ENCODE data around the gene B4GALNT3. TPM values are rescaled to one million over a fixed set of nuclear protein-coding genes. Genes with fewer than 3 reads are reported as not detected.

Gene B4GALNT3
- total RNA-seq, 1 donor from 2014 or later: 4.2 TPM

- Histone ChIP-seq H3K36me3 (ENCODE audit: control insufficient read depth in 3 of 3, insufficient read depth in 3 of 3, low read length in 3 of 3) (no peaks in the 10 kb centered on the region), H3K27ac (ENCODE audit: low read depth, low read length) (no peak overlapping the region), H3K27me3 (ENCODE audit: control insufficient read depth in 3 of 3, insufficient read depth in 3 of 3, low read length in 3 of 3) (no peaks in the 10 kb centered on the region), H3K4me1 (ENCODE audit: control insufficient read depth in 3 of 3, insufficient read depth in 3 of 3, low read length in 3 of 3) (peaks cover 11 to 53% (median 36%) of the 10 kb centered on the region in 3 donors), H3K9me3 (ENCODE audit: control insufficient read depth in 3 of 3, low read length in 3 of 3) (no peaks in the 10 kb centered on the region), H3K4me3 (ENCODE audit: low read length in 3 of 3) (no peak overlapping the region), H3K9ac (ENCODE audit: low read depth in 1 of 3, low read length in 3 of 3) (no peak overlapping the region)
These were observed 45.5 kb downstream of the B4GALNT3 start for GRCh38 chr12:505221-505620.

GRCh38 chr12:507391-507796 lies 47.7 kb downstream of the B4GALNT3 start:
- peaks cover 11 to 33% (median 19%) of the 10 kb centered on the region in 3 donors for H3K4me1 ChIP-seq (ENCODE audit: control insufficient read depth in 3 of 3, insufficient read depth in 3 of 3, low read length in 3 of 3)
- no peak overlapping the region for H3K9ac ChIP-seq (ENCODE audit: low read depth in 1 of 3, low read length in 3 of 3)

GRCh38 chr12:508145-508544 lies 48.4 kb downstream of the B4GALNT3 start:
- no peaks in the 10 kb centered on the region for H3K36me3 ChIP-seq (ENCODE audit: control insufficient read depth in 3 of 3, insufficient read depth in 3 of 3, low read length in 3 of 3)
- no peak overlapping the region for H3K27ac ChIP-seq (ENCODE audit: low read depth, low read length)
- no peaks in the 10 kb centered on the region for H3K9me3 ChIP-seq (ENCODE audit: control insufficient read depth in 3 of 3, low read length in 3 of 3)
- H3K4me3 ChIP-seq (ENCODE audit: low read length in 3 of 3): no peak overlapping the region
- H3K4me1 ChIP-seq (ENCODE audit: control insufficient read depth in 3 of 3, insufficient read depth in 3 of 3, low read length in 3 of 3): peaks cover 6 to 25% (median 12%) of the 10 kb centered on the region in 3 donors
- no peaks in the 10 kb centered on the region for H3K27me3 ChIP-seq (ENCODE audit: control insufficient read depth in 3 of 3, insufficient read depth in 3 of 3, low read length in 3 of 3)
- H3K9ac ChIP-seq (ENCODE audit: low read depth in 1 of 3, low read length in 3 of 3): no peak overlapping the region

More at GRCh38 chr12:507391-507796, 47.7 kb downstream of the B4GALNT3 start:
- Histone ChIP-seq H3K27me3 (ENCODE audit: control insufficient read depth in 3 of 3, insufficient read depth in 3 of 3, low read length in 3 of 3) (no peaks in the 10 kb centered on the region), H3K4me3 (ENCODE audit: low read length in 3 of 3) (no peak overlapping the region), H3K27ac (ENCODE audit: low read depth, low read length) (no peak overlapping the region), H3K36me3 (ENCODE audit: control insufficient read depth in 3 of 3, insufficient read depth in 3 of 3, low read length in 3 of 3) (no peaks in the 10 kb centered on the region), H3K9me3 (ENCODE audit: control insufficient read depth in 3 of 3, low read length in 3 of 3) (no peaks in the 10 kb centered on the region)

GRCh38 chr12:508795-509194 lies 49.1 kb downstream of the B4GALNT3 start:
- H3K4me1 ChIP-seq (ENCODE audit: control insufficient read depth in 3 of 3, insufficient read depth in 3 of 3, low read length in 3 of 3): peaks cover 0 to 19% (median 5%) of the 10 kb centered on the region in 3 donors
- no peak overlapping the region for H3K27ac ChIP-seq (ENCODE audit: low read depth, low read length)
- H3K9ac ChIP-seq (ENCODE audit: low read depth in 1 of 3, low read length in 3 of 3): no peak overlapping the region
- H3K36me3 ChIP-seq (ENCODE audit: control insufficient read depth in 3 of 3, insufficient read depth in 3 of 3, low read length in 3 of 3): no peaks in the 10 kb centered on the region
- H3K27me3 ChIP-seq (ENCODE audit: control insufficient read depth in 3 of 3, insufficient read depth in 3 of 3, low read length in 3 of 3): no peaks in the 10 kb centered on the region
- H3K9me3 ChIP-seq (ENCODE audit: control insufficient read depth in 3 of 3, low read length in 3 of 3): no peaks in the 10 kb centered on the region
- no peak overlapping the region for H3K4me3 ChIP-seq (ENCODE audit: low read length in 3 of 3)

GRCh38 chr12:509500-509899 lies 49.8 kb downstream of the B4GALNT3 start:
- no peaks in the 10 kb centered on the region for H3K36me3 ChIP-seq (ENCODE audit: control insufficient read depth in 3 of 3, insufficient read depth in 3 of 3, low read length in 3 of 3)
- no peak overlapping the region for H3K27ac ChIP-seq (ENCODE audit: low read depth, low read length)
- H3K27me3 ChIP-seq (ENCODE audit: control insufficient read depth in 3 of 3, insufficient read depth in 3 of 3, low read length in 3 of 3): no peaks in the 10 kb centered on the region
- no peak overlapping the region for H3K4me3 ChIP-seq (ENCODE audit: low read length in 3 of 3)
- peaks cover 0 to 17% (median 5%) of the 10 kb centered on the region in 3 donors for H3K4me1 ChIP-seq (ENCODE audit: control insufficient read depth in 3 of 3, insufficient read depth in 3 of 3, low read length in 3 of 3)
- H3K9ac ChIP-seq (ENCODE audit: low read depth in 1 of 3, low read length in 3 of 3): no peak overlapping the region
- H3K9me3 ChIP-seq (ENCODE audit: control insufficient read depth in 3 of 3, low read length in 3 of 3): no peaks in the 10 kb centered on the region

- H3K4me1 ChIP-seq (ENCODE audit: control insufficient read depth in 3 of 3, insufficient read depth in 3 of 3, low read length in 3 of 3): peaks cover 0 to 17% (median 5%) of the 10 kb centered on the region in 3 donors
- no peaks in the 10 kb centered on the region for H3K36me3 ChIP-seq (ENCODE audit: control insufficient read depth in 3 of 3, insufficient read depth in 3 of 3, low read length in 3 of 3)
- no peak overlapping the region for H3K9ac ChIP-seq (ENCODE audit: low read depth in 1 of 3, low read length in 3 of 3)
- H3K9me3 ChIP-seq (ENCODE audit: control insufficient read depth in 3 of 3, low read length in 3 of 3): no peaks in the 10 kb centered on the region
- H3K27ac ChIP-seq (ENCODE audit: low read depth, low read length): no peak overlapping the region
- H3K4me3 ChIP-seq (ENCODE audit: low read length in 3 of 3): no peak overlapping the region
- no peaks in the 10 kb centered on the region for H3K27me3 ChIP-seq (ENCODE audit: control insufficient read depth in 3 of 3, insufficient read depth in 3 of 3, low read length in 3 of 3)
These were observed 50.5 kb downstream of the B4GALNT3 start for GRCh38 chr12:510071-510825.

- Histone ChIP-seq H3K27ac (ENCODE audit: low read depth, low read length) (no peak overlapping the region), H3K27me3 (ENCODE audit: control insufficient read depth in 3 of 3, insufficient read depth in 3 of 3, low read length in 3 of 3) (peaks cover 0 to 5% (median 0%) of the 10 kb centered on the region in 3 donors), H3K9me3 (ENCODE audit: control insufficient read depth in 3 of 3, low read length in 3 of 3) (no peaks in the 10 kb centered on the region)
These were observed 53.2 kb downstream of the B4GALNT3 start for GRCh38 chr12:512933-513332.

GRCh38 chr12:513446-513845 lies 53.7 kb downstream of the B4GALNT3 start:
- Histone ChIP-seq H3K9ac (ENCODE audit: low read depth in 1 of 3, low read length in 3 of 3) (no peak overlapping the region), H3K36me3 (ENCODE audit: control insufficient read depth in 3 of 3, insufficient read depth in 3 of 3, low read length in 3 of 3) (no peaks in the 10 kb centered on the region), H3K27ac (ENCODE audit: low read depth, low read length) (no peak overlapping the region), H3K9me3 (ENCODE audit: control insufficient read depth in 3 of 3, low read length in 3 of 3) (no peaks in the 10 kb centered on the region), H3K4me3 (ENCODE audit: low read length in 3 of 3) (no peak overlapping the region), H3K27me3 (ENCODE audit: control insufficient read depth in 3 of 3, insufficient read depth in 3 of 3, low read length in 3 of 3) (peaks cover 0 to 10% (median 0%) of the 10 kb centered on the region in 3 donors), H3K4me1 (ENCODE audit: control insufficient read depth in 3 of 3, insufficient read depth in 3 of 3, low read length in 3 of 3) (peaks cover 0 to 14% (median 5%) of the 10 kb centered on the region in 3 donors)

More at GRCh38 chr12:512933-513332, 53.2 kb downstream of the B4GALNT3 start:
- Histone ChIP-seq H3K4me3 (ENCODE audit: low read length in 3 of 3) (no peak overlapping the region), H3K36me3 (ENCODE audit: control insufficient read depth in 3 of 3, insufficient read depth in 3 of 3, low read length in 3 of 3) (no peaks in the 10 kb centered on the region), H3K9ac (ENCODE audit: low read depth in 1 of 3, low read length in 3 of 3) (no peak overlapping the region), H3K4me1 (ENCODE audit: control insufficient read depth in 3 of 3, insufficient read depth in 3 of 3, low read length in 3 of 3) (peaks cover 0 to 14% (median 5%) of the 10 kb centered on the region in 3 donors)

GRCh38 chr12:517538-517937 lies 57.8 kb downstream of the B4GALNT3 start:
- H3K36me3 ChIP-seq (ENCODE audit: control insufficient read depth in 3 of 3, insufficient read depth in 3 of 3, low read length in 3 of 3): no peaks in the 10 kb centered on the region
- H3K27ac ChIP-seq (ENCODE audit: low read depth, low read length): no peak overlapping the region
- H3K9me3 ChIP-seq (ENCODE audit: control insufficient read depth in 3 of 3, low read length in 3 of 3): no peaks in the 10 kb centered on the region
- no peak overlapping the region for H3K9ac ChIP-seq (ENCODE audit: low read depth in 1 of 3, low read length in 3 of 3)
- H3K4me1 ChIP-seq (ENCODE audit: control insufficient read depth in 3 of 3, insufficient read depth in 3 of 3, low read length in 3 of 3): peaks cover 0 to 6% (median 0%) of the 10 kb centered on the region in 3 donors
- H3K4me3 ChIP-seq (ENCODE audit: low read length in 3 of 3): no peak overlapping the region
- peaks cover 0 to 18% (median 0%) of the 10 kb centered on the region in 3 donors for H3K27me3 ChIP-seq (ENCODE audit: control insufficient read depth in 3 of 3, insufficient read depth in 3 of 3, low read length in 3 of 3)

- no peaks in the 10 kb centered on the region for H3K9me3 ChIP-seq (ENCODE audit: control insufficient read depth in 3 of 3, low read length in 3 of 3)
- peaks cover 0 to 18% (median 0%) of the 10 kb centered on the region in 3 donors for H3K27me3 ChIP-seq (ENCODE audit: control insufficient read depth in 3 of 3, insufficient read depth in 3 of 3, low read length in 3 of 3)
- no peak overlapping the region for H3K4me3 ChIP-seq (ENCODE audit: low read length in 3 of 3)
- H3K4me1 ChIP-seq (ENCODE audit: control insufficient read depth in 3 of 3, insufficient read depth in 3 of 3, low read length in 3 of 3): peaks cover 0 to 6% (median 0%) of the 10 kb centered on the region in 3 donors
- no peak overlapping the region for H3K27ac ChIP-seq (ENCODE audit: low read depth, low read length)
- H3K9ac ChIP-seq (ENCODE audit: low read depth in 1 of 3, low read length in 3 of 3): no peak overlapping the region
- H3K36me3 ChIP-seq (ENCODE audit: control insufficient read depth in 3 of 3, insufficient read depth in 3 of 3, low read length in 3 of 3): no peaks in the 10 kb centered on the region
These were observed 60.4 kb downstream of the B4GALNT3 start for GRCh38 chr12:520119-520518.
